ENCODE measurements around the gene TMIGD3. TPM values are rescaled to one million over a fixed set of nuclear protein-coding genes. Genes with fewer than 3 reads are reported as not detected.

TMIGD3 gene
- total RNA-seq, 1 experiment from 2014 or later = 0.88 TPM

- Histone ChIP-seq H3K4me1 (no peaks in the 10 kb centered on the region), H3K27me3 (replicated peaks; ENCODE audit: control insufficient read depth, insufficient read depth, low read length) (no peaks in the 10 kb centered on the region), H3K4me3 (ENCODE audit: low read depth, low read length) (no peak overlapping the region), H3K9me3 (no peaks in the 10 kb centered on the region), H3K36me3 (ENCODE audit: control insufficient read depth, insufficient read depth, low read length) (no peaks in the 10 kb centered on the region)
- Mint-ChIP-seq H3K36me3 (ENCODE audit: insufficient read depth, unreplicated experiment) (peaks cover 36% of the 10 kb centered on the region), H3K4me3 (ENCODE audit: unreplicated experiment) (no peak overlapping the region), H3K9me3 (ENCODE audit: unreplicated experiment) (no peaks in the 10 kb centered on the region), H3K4me1 (ENCODE audit: low read depth, unreplicated experiment) (no peaks in the 10 kb centered on the region), H3K27me3 (ENCODE audit: insufficient read depth, unreplicated experiment) (no peaks in the 10 kb centered on the region), H3K27ac (ENCODE audit: unreplicated experiment) (no peak overlapping the region)
- intact Hi-C loops (cut with micrococcal nuclease; ENCODE audit: unreplicated experiment) = no loop called here
- POLR2A ChIA-PET = no interaction called here
- no TSS peak for BruUV-seq (replicated peaks)
- DNase-seq = no peak
- CTCF ChIA-PET = interaction anchor here (0.7 kb wide), 1 partner anchor 52 kb away, joined by 3 read pairs; no protein-coding TSS in a partner anchor
- TF ChIP-seq CTCF (IDR thresholded peaks at IDR 0.05; ENCODE audit: insufficient read depth in 1 of 2, low read depth in 1 of 2, low read length in 1 of 2, severe bottlenecking in 1 of 2, unreplicated experiment in 1 of 2) = no peak
These were observed 66.7 kb downstream of the TMIGD3 start for GRCh38 chr1:111436726-111437125.

Other genes with a start within 250 kb of the TMIGD3 start
- not detected in 2 replicates for gene CHIA, start 212.8 kb downstream of the TMIGD3 start, total RNA-seq (2022)
- gene OVGP1, start 75.9 kb downstream of the TMIGD3 start, total RNA-seq (2022) = 0.51 and 0.73 TPM in 2 replicates
- gene WDR77, start 54.4 kb downstream of the TMIGD3 start, total RNA-seq (2022) = 30.1 and 31.9 TPM in 2 replicates
- gene ATP5PB, start 54.2 kb downstream of the TMIGD3 start, total RNA-seq (2022) = 194 and 219 TPM in 2 replicates
- gene C1orf162, start 29.6 kb downstream of the TMIGD3 start, total RNA-seq (2022) = 0.63 and 0.66 TPM in 2 replicates
- not detected in 2 replicates for gene ADORA3, start within 50 bp of the TMIGD3 start, total RNA-seq (2022)
- gene RAP1A, start 116.2 kb upstream of the TMIGD3 start, total RNA-seq (2022) = 60.1 and 64.1 TPM in 2 replicates
- gene INKA2, start 235.8 kb upstream of the TMIGD3 start, total RNA-seq (2022) = 5.8 and 8.5 TPM in 2 replicates